ENCODE data around the gene HUNK.

HUNK gene

GRCh38 chr21:32020564-32020963 lies 147.7 kb downstream of the HUNK start:
- TF ChIP-seq GATA2 (IDR thresholded peaks at IDR 0.05; ENCODE audit: low read depth, low read length) (no peak), GATA3 (IDR thresholded peaks at IDR 0.05; ENCODE audit: low read depth, low read length) (no peak)

- no peak for TF ChIP-seq GATA2 (IDR thresholded peaks at IDR 0.05; ENCODE audit: low read depth, low read length)
- no peak for TF ChIP-seq GATA3 (IDR thresholded peaks at IDR 0.05; ENCODE audit: low read depth, low read length)
Measured at GRCh38 chr21:32021319-32021994, 148.6 kb downstream of the HUNK start.

GRCh38 chr21:32022146-32022545 lies 149.3 kb downstream of the HUNK start:
- TF ChIP-seq GATA2 (IDR thresholded peaks at IDR 0.05; ENCODE audit: low read depth, low read length), result no peak
- no peak for TF ChIP-seq GATA3 (IDR thresholded peaks at IDR 0.05; ENCODE audit: low read depth, low read length)

- no peak for TF ChIP-seq GATA3 (IDR thresholded peaks at IDR 0.05; ENCODE audit: low read depth, low read length)
- no peak for TF ChIP-seq GATA2 (IDR thresholded peaks at IDR 0.05; ENCODE audit: low read depth, low read length)
Measured at GRCh38 chr21:32030146-32030652, 157.4 kb downstream of the HUNK start.

GRCh38 chr21:32034850-32035249 lies 162.0 kb downstream of the HUNK start:
- no peak for TF ChIP-seq GATA3 (IDR thresholded peaks at IDR 0.05; ENCODE audit: low read depth, low read length)
- TF ChIP-seq GATA2 (IDR thresholded peaks at IDR 0.05; ENCODE audit: low read depth, low read length), result no peak

DNA sequence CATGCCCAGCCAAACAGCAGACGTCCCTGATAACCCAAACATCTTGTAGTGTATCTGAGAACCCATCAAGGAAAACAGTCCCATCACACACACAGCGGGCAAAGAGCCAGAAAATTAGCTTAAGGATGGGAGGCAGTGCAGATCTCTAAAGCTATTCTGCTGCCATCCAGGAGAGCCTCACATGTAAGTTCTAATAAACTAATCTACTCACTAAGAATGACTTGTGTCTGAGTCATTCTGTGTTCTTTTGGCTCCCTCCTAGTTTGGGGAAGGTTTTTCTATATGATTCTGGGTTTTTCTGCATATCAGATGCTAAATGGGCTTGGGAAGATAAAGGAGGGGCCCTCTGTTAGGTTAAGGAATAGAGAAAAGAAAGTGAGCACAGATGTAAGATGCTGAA lies 162.8 kb downstream of the HUNK start:
- TF ChIP-seq GATA3 (IDR thresholded peaks at IDR 0.05; ENCODE audit: low read depth, low read length) (no peak), GATA2 (IDR thresholded peaks at IDR 0.05; ENCODE audit: low read depth, low read length) (no peak)

GRCh38 chr21:32036756-32037155 lies 163.9 kb downstream of the HUNK start:
- no peak for TF ChIP-seq GATA2 (IDR thresholded peaks at IDR 0.05; ENCODE audit: low read depth, low read length)
- no peak for TF ChIP-seq GATA3 (IDR thresholded peaks at IDR 0.05; ENCODE audit: low read depth, low read length)

DNA sequence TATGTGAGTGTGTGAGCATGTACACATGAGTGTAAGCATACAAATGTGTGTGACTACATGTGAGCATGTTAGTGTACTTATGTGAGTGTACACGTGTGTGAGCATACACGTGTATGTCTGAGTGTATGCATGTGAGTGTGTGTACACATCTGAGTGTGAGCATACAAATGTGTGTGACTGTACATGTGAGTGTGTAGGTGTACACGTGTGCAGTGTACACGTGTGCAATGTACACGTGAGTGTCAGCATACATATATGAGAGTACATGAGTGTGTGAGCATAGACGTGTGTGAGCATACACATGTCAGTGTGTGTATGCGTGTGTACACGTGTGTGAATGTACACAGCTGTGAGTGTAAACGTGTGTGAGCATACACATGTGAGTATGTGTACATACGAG lies 170.6 kb downstream of the HUNK start:
- TF ChIP-seq GATA2 (IDR thresholded peaks at IDR 0.05; ENCODE audit: low read depth, low read length), result no peak
- no peak for TF ChIP-seq GATA3 (IDR thresholded peaks at IDR 0.05; ENCODE audit: low read depth, low read length)

GRCh38 chr21:32044205-32045180 lies 171.7 kb downstream of the HUNK start:
- TF ChIP-seq GATA2 (IDR thresholded peaks at IDR 0.05; ENCODE audit: low read depth, low read length) (no peak), GATA3 (IDR thresholded peaks at IDR 0.05; ENCODE audit: low read depth, low read length) (no peak)

- TF ChIP-seq GATA2 (IDR thresholded peaks at IDR 0.05; ENCODE audit: low read depth, low read length) (no peak), GATA3 (IDR thresholded peaks at IDR 0.05; ENCODE audit: low read depth, low read length) (no peak)
Measured at GRCh38 chr21:32046191-32046590, 173.4 kb downstream of the HUNK start.

DNA sequence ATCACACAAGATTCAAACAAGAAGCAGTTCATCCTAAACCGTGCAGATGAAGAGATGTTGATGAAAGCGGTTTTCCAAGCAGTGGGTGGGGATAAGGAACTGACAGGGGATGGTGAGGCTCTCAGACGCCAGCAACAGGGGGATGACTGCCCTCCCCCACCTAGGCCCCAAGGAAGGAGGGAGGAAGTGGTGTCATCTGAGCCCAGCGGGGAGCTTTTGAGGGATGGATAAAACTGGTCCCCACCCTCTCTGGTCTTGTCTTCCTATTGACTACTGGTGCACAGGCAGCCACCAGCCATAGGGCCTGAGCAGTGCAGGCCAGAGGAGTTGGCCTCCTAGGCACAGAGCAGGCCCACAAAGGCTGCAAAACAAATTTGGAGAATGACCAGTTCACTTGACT lies 175.5 kb downstream of the HUNK start:
- TF ChIP-seq GATA2 (IDR thresholded peaks at IDR 0.05; ENCODE audit: low read depth, low read length), result no peak
- no peak for TF ChIP-seq GATA3 (IDR thresholded peaks at IDR 0.05; ENCODE audit: low read depth, low read length)

Measured in SH-SY5Y (cell line).